ENCODE data around the gene BCAS3.
"Not testable (repeated sequence)": the region's sequence is repeated elsewhere in the genome, so short reads cannot be mapped to it uniquely, and the experiment has no call there.

BCAS3 gene

DNA sequence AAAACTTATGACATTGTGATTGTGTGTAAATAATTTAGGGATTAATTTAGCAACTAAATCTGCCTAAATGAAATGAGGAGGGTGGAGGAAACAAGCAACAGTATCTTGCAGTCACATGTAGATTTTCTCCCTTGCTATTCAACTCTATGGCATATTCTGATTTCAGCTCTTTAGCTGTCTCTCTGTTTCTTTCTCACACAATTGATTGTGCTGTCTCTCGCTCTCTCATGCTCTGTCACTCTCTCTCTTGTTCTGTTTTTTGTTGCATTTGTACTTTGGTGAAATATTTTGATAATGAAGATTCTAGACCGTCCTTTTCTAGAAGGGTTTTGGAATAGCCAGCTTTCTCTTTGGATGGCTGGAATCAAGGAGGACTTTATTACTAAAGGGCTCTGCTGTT, 70.6 kb downstream of the BCAS3 start:
- DNase-seq: no peak

- DNase-seq: no peak
These were observed 71.4 kb downstream of the BCAS3 start for GRCh38 chr17:60749050-60749449.

GRCh38 chr17:60749708-60750107, 72.1 kb downstream of the BCAS3 start:
- DNase-seq: no peak

- no peak for DNase-seq
These were observed 73.0 kb downstream of the BCAS3 start for GRCh38 chr17:60750640-60751039.

- no peak for DNase-seq
These were observed 74.2 kb downstream of the BCAS3 start for GRCh38 chr17:60751884-60752283.

DNA sequence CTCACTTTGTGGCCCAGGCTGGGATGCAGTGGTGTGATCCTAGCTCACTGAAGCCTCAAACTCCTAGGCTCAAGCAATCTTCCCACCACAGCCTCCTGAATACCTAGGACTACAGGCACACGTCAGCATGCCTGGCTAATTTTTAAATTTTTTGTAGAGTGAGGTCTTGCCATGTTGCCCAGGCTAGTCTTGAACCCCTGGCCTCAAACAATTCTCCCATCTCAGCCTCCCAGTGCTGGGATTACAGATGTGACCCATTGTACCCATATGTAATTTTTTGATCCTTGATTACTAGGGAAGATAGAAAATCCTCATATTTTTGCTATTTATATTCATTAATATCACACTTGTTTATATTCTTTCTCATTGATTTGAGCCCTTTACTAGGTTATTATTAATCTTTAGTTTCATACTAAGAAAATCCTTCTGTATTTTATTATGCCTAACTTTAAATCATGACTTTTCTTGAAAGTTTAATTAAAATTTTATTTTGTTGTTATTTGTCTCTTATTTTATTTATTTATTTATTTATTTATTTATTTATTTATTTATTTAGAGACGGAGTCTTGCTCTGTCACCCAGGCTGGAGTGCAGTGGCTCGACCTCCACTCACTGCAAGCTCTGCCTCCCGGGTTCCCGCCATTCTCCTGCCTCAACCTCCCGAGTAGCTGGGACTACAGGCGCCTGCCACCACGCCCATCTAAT, 75.4 kb downstream of the BCAS3 start:
- no peak for DNase-seq

DNA sequence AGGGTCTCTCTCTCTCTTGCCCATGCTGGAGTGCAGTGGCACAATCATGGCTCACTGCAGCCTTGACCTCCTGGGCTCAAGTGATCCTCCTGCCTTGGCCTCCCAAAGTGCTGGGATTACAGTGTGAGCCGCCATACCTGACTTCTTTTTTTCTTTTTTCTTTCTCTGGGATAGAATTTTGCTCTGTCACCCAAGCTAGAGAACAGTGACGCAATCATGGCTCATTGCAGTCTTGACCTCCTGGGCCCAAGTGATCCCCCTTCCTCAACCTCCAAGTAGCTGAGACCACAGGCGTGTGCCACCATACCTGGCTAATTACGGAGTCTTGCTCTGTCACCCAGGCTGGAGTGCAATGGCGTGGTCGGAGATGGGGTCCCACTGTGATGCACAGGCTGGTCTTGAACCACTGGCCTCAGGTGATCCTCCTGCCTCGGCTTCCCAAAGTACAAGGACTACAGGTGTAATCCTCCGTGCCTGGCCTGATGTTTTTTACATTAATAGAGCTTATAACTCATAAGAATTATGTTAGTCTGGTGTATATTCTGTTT, 76.5 kb downstream of the BCAS3 start:
- no peak for DNase-seq

GRCh38 chr17:60756798-60757197, 79.1 kb downstream of the BCAS3 start:
- DNase-seq: not testable (repeated sequence)

DNA sequence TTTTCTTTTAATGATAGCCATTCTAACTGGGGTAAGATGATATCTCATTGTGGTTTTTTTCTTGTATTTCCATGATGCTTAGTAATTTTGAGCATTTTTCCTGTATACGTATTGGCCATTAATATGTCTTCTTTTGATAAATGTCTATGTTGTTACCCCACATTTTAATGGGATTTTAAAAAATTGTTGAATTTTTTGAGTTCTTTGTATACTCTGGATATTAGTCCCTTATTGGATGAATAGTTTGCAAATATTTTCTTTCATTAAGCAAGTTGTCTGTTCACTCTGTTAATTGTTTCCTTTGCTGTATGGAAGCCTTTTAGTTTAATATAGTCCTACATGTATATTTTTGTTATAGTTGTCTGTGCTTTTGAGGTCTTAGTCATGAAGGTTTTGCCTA, 79.8 kb downstream of the BCAS3 start:
- DNase-seq: no peak

DNA sequence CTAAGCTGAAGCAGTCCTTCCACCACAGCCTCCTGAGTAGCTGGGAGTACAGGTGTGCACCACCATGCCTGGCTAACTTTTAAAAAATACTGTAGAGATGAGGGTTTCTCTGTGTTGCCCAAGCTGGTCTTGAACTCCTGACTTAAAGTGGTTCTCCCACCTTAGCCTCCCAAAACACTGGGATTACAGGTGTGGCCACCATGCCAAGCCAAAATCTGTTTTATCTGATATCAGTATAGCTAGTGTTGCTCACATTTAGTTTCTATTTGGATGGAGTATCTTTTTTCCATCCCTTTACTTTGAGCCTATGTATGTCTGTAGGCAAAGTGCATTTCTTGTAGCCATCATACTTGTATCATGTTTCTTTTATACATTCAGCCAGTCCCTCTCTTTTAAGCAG, 82.1 kb downstream of the BCAS3 start:
- DNase-seq: no peak

GRCh38 chr17:60761301-60761700, 83.7 kb downstream of the BCAS3 start:
- not testable (repeated sequence) for DNase-seq

- no peak for DNase-seq
These were observed 89.1 kb downstream of the BCAS3 start for GRCh38 chr17:60766778-60767190.

GRCh38 chr17:60767744-60768308, 90.2 kb downstream of the BCAS3 start:
- no peak for DNase-seq

DNA sequence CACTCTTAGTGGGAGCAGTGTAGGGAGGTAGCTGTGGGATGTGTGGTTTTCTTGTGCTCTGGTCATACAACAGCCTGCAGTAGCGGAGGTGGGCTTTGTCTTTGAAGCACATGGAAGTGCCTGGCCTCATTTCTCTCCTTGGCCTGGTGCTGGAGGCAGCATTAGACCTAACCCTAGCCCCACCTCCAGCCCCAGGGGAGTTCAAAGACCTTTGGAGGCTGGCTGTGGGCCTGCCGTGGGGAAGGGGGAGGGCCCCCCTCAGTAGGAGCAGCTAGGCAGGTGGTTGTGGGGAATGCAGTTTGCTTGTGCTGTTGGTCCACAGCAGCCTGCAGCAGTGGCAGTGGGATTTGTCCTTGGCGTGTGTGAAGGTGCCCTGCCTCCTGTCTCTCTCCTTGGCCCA, 91.7 kb downstream of the BCAS3 start:
- no peak for DNase-seq

GRCh38 chr17:60770946-60771422, 93.3 kb downstream of the BCAS3 start:
- no peak for DNase-seq

GRCh38 chr17:60771621-60772020, 94.0 kb downstream of the BCAS3 start:
- not testable (repeated sequence) for DNase-seq

- DNase-seq: no peak
These were observed 95.9 kb downstream of the BCAS3 start for GRCh38 chr17:60773552-60773951.

DNA sequence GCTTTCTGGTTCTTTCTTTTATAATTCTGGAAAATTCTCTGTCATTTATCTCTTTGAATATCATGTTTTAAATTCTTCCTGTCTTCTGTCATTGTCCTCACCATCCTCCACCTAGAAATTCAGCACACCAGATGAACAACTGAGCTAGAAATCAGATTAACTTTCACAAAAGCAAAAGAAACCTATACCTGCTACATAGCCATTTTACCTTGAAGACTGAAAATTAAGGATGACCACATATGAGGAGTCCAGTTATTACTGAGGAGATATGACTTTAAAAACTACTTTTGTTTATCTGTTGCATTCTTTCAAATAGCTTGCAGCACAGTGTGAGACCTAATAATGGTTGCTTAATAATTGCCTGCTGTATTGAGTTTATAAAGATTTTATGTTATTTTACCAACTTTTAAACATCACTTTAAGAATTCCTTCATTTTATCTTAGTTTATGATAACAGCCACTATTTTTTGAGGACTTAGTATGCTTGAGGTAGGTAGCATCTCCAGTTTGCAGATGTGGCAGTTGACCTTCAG, 104.3 kb downstream of the BCAS3 start:
- no peak for DNase-seq

- DNase-seq: no peak
These were observed 105.1 kb downstream of the BCAS3 start for GRCh38 chr17:60782742-60783141.

DNA sequence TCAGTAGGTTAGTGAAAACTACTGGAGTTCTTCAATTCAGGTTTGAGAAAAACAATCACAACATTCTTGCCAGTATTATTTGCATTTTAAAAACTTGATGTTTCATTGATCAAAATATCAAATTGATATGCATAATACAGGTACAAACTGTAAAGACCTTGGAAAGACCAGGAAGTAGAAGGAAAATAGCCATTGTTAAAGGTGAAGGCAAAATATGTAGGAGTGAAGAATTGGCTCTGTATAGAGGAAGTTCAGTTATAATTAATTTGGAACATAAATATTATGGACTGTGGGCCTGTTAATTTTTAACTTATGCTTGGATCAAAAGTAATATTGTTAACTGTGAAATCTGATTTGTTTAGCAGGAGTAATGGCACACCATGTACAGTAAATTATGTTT, 112.6 kb downstream of the BCAS3 start:
- DNase-seq: no peak

DNA sequence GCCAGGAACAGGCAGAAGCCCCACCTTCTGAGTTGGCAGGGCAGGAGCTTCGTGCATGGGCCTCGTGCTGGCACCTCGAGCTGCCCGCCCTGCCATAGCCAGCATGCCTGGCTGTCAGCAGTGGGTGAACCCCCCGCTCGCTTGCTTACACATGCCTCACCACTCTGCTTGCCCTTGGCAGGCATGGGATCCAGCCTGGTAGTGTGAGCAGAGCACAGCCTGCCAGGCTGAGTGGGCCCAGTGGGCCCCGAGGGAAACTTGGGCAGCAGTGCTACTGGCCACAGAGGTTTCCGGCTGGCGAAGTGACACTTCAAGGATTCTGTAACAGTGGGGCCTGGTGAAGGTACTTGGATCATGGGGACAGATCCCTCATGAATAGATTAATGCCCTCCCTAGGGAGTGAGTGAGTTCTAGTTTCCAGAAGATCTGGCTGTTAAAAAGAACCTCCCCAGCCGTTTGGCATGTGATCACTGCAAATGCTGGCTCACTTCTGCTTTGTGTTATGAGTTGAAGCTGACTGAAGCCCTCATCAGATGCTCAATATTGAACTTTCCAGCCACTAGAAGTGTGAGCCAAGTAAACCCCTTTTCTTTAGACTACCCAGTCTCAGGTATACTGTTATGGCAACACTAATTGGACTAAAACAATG, 114.7 kb downstream of the BCAS3 start:
- no peak for DNase-seq

- DNase-seq: no peak
These were observed 120.9 kb downstream of the BCAS3 start for GRCh38 chr17:60798576-60798975.

DNA sequence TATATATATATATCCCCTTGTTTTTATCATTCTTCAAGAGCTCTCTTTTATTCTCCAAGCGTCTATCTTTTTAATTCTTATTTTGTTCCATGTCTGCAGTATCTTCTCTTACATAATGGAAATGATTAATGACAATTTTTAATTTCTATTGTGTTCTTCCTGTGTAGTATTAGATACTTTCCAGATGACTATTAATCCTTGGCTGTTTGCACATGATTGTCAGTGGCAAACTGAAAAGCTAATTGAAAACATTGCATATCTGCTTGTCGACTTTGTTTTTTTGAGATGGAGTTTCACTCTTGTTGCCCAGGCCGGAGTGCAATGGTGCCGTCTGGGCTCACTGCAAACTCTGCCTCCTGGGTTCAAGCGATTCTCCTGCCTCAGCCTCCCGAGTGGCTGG, 124.7 kb downstream of the BCAS3 start:
- no peak for DNase-seq

- DNase-seq: no peak
These were observed 125.4 kb downstream of the BCAS3 start for GRCh38 chr17:60803059-60803458.
